ENCODE measurements around the gene FCHSD2. TPM values are rescaled to one million over a fixed set of nuclear protein-coding genes. Genes with fewer than 3 reads are reported as not detected.

FCHSD2 gene
- total and polyA plus RNA-seq, 2 of the 8 experiments (the other 6 are each of a cell fraction or from before 2014, with no cell fraction given): 4.1 to 7.8 TPM

DNA sequence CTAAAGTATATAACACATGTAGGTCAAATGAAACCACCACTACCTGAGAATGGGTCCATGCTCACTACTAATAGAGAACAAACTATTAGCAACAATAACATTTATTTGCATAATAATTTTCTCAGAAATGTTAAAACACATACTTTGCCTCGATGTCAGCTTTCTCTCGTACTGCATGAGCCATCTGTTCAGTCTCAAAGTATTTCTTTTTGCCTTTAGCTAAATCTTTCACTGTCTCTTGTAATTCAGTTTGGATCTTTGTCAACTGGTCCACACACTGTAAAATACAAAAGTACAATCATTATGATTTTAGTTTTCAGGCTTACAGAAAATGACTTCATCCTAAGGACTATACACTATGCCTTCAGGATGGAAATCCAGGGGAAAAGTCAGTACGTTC is 153.3 kb downstream of the FCHSD2 start:
- Histone ChIP-seq H3K4me1 (replicated peaks in 1 of 4; ENCODE audit: control insufficient read depth in 3 of 4, insufficient read depth in 4 of 4, low read length in 3 of 4) (no peaks in the 10 kb centered on the region), H3K4ac (replicated peaks; ENCODE audit: insufficient read length, low read depth, low read length) (no peak overlapping the region), H3K14ac (ENCODE audit: insufficient read length) (no peak overlapping the region), H3K23me2 (ENCODE audit: low read depth, low read length) (no peaks in the 10 kb centered on the region), H3K9me3 (ENCODE audit: insufficient read depth in 2 of 2, low read depth in 1 of 2, low read length in 1 of 2) (no peaks in the 10 kb centered on the region), H3K9ac (replicated peaks in 1 of 4; ENCODE audit: extremely low read depth in 1 of 4, low read depth in 3 of 4, low read length in 3 of 4) (no peak overlapping the region), H4K91ac (replicated peaks; ENCODE audit: insufficient read length, low read length) (no peak overlapping the region), H4K8ac (ENCODE audit: extremely low read depth, insufficient read depth, low read length) (no peak overlapping the region), H2AFZ (ENCODE audit: low read length) (no peak overlapping the region), H3K4me3 (ENCODE audit: extremely low read depth in 1 of 4, insufficient read depth in 2 of 4, low read depth in 3 of 4, low read length in 4 of 4) (no peak overlapping the region), H2BK120ac (replicated peaks; ENCODE audit: low read depth, low read length) (no peak overlapping the region), H4K5ac (ENCODE audit: insufficient read length, low read depth, low read length) (no peak overlapping the region), H3K27me3 (replicated peaks in 1 of 4; ENCODE audit: control insufficient read depth in 3 of 4, extremely low read depth in 1 of 4, insufficient read depth in 3 of 4, low read length in 3 of 4) (no peaks in the 10 kb centered on the region), H2BK5ac (ENCODE audit: low read depth, low read length) (no peak overlapping the region), H3K36me3 (ENCODE audit: control insufficient read depth in 2 of 4, insufficient read depth in 4 of 4, low read length in 3 of 4) (no peaks in the 10 kb centered on the region), H3K18ac (ENCODE audit: extremely low read depth, low read length) (no peak overlapping the region), H2AK5ac (ENCODE audit: low read depth, low read length) (no peak overlapping the region), H3K4me2 (ENCODE audit: insufficient read depth in 1 of 2, low read depth in 2 of 2, low read length in 2 of 2) (no peak overlapping the region), H3K23ac (ENCODE audit: insufficient read length) (no peak overlapping the region), H3K56ac (replicated peaks; ENCODE audit: insufficient read length, low read depth, low read length) (no peak overlapping the region), H2BK12ac (ENCODE audit: low read depth, low read length) (no peak overlapping the region), H3K79me2 (ENCODE audit: control insufficient read depth in 1 of 2, insufficient read depth in 2 of 2, low read length in 2 of 2) (no peaks in the 10 kb centered on the region), H2BK15ac (ENCODE audit: low read length) (no peak overlapping the region), H3K79me1 (ENCODE audit: low read depth, low read length) (no peaks in the 10 kb centered on the region), H3K27ac (ENCODE audit: low read depth, low read length) (no peak overlapping the region), H2BK20ac (ENCODE audit: low read length) (no peak overlapping the region), H4K20me1 (replicated peaks in 1 of 2; ENCODE audit: control insufficient read depth in 1 of 2, insufficient read depth in 2 of 2, low read length in 2 of 2) (no peaks in the 10 kb centered on the region)
- 85% methylated on average over 3 of the region's 3 CpGs; no CpG with 5 or more reads in 1 of the 2 experiments for WGBS, 2 experiments (ENCODE audit: extremely low coverage in 1 of 2, insufficient coverage in 1 of 2, insufficient read length in 1 of 2, insufficient replicate concordance in 2 of 2, low coverage in 1 of 2, low lambda C conversion rate in 2 of 2, missing lambda C conversion rate in 1 of 2)
- DNase-seq (ENCODE audit: low read depth in 1 of 2, low spot score in 2 of 2): no peak
- FAIRE-seq: no peak
- POLR2A ChIA-PET (ENCODE audit: partially characterized antibody): no interaction called here
- CTCF ChIA-PET (ENCODE audit: partially characterized antibody): no interaction called here
- TF ChIP-seq SP4 (IDR thresholded peaks at IDR 0.05; ENCODE audit: low read length) (no peak), MAFK (IDR thresholded peaks at IDR 0.05; ENCODE audit: low read depth, low read length) (no peak), CEBPB (IDR thresholded peaks at IDR 0.05; ENCODE audit: low read depth, low read length) (no peak), SIRT6 (IDR thresholded peaks at IDR 0.05; ENCODE audit: low read length) (no peak), JUN (IDR thresholded peaks at IDR 0.05; ENCODE audit: low read depth, low read length) (no peak), RFX5 (IDR thresholded peaks at IDR 0.05; ENCODE audit: borderline replicate concordance, low read depth, low read length) (no peak), CBX8 (IDR thresholded peaks at IDR 0.05; ENCODE audit: borderline replicate concordance, low read depth, low read length) (no peak), KDM5A (IDR thresholded peaks at IDR 0.05; ENCODE audit: low read length) (no peak), SIN3A (conservative IDR thresholded peaks at IDR 0.05 in 1 of 2, IDR thresholded peaks at IDR 0.05 in 1 of 2; ENCODE audit: low read depth in 1 of 2, low read length in 2 of 2) (no peak), NANOG (IDR thresholded peaks at IDR 0.05; ENCODE audit: insufficient read depth, low read depth, low read length, poor library complexity, severe bottlenecking) (no peak), POLR2AphosphoS5 (IDR thresholded peaks at IDR 0.05; ENCODE audit: low read depth, low read length) (no peak), GTF2F1 (IDR thresholded peaks at IDR 0.05; ENCODE audit: borderline replicate concordance, low read depth, low read length) (no peak)
- TF ChIP-seq, protein P1, sequence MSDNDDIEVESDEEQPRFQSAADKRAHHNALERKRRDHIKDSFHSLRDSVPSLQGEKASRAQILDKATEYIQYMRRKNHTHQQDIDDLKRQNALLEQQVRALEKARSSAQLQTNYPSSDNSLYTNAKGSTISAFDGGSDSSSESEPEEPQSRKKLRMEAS (IDR thresholded peaks at IDR 0.05): no peak
